Lower leg skin (tissue), 4 donors: Measurements from ENCODE around the gene TMX3. TPM values are rescaled to one million over a fixed set of nuclear protein-coding genes. Genes with fewer than 3 reads are reported as not detected.

Experiments used
- DNase-seq, 2 donors: peaks; one replicate each; pipeline ENCODE4 v3.0.0-alpha.2; 2019; ENCODE audit warnings: low spot score in 2 of 2
- H3K4me3 ChIP-seq: fragments of 200-600 bp; sonication (generic); 2 replicates; pipeline ENCODE4 v1.5.1; 2017; ENCODE audit warnings: mild to moderate bottlenecking, low read depth; ENCODE audit not compliant: poor library complexity, severe bottlenecking
- POLR2A ChIP-seq, 2 donors: fragments of 450-650 bp; IDR thresholded peaks; one replicate each; pipeline ENCODE4 v1.6.1; 2016 to 2017; ENCODE audit warnings: antibody characterized with exemption in 2 of 2, mild to moderate bottlenecking in 1 of 2, moderate library complexity in 1 of 2
- WGBS, 2 donors: methylation state at CpG; one replicate each; pipeline ENCODE4 v1.1.5; 2018; 5-methylcytosine and 5-hydroxymethylcytosine counted together
- intact Hi-C: fragments of 100-400 bp; cut with DNase I; formaldehyde crosslinking; loops from one replicate; pipeline ENCODE4 v1.15.0; 2023; ENCODE audit warnings: low total_unique reads
- total RNA-seq, 4 donors: library from RNA; depleted of rRNA; stranded (reverse); fragments of >200 nt; gene quantifications; one replicate each; pipeline ENCODE4 v1.1.0, GENCODE V29; 2016
- TF ChIP-seq, protein P1 (sequence below), 3 donors: fragments of 450-650 bp; IDR thresholded peaks; one replicate each; pipeline ENCODE4 v1.5.1; 2016; ENCODE audit warnings: antibody characterized with exemption in 3 of 3, mild to moderate bottlenecking in 3 of 3, moderate library complexity in 2 of 3

The TMX3 gene
- total RNA-seq, 4 donors from 2014 or later = 20.6 to 28.9 (median 23.4) TPM

DNA sequence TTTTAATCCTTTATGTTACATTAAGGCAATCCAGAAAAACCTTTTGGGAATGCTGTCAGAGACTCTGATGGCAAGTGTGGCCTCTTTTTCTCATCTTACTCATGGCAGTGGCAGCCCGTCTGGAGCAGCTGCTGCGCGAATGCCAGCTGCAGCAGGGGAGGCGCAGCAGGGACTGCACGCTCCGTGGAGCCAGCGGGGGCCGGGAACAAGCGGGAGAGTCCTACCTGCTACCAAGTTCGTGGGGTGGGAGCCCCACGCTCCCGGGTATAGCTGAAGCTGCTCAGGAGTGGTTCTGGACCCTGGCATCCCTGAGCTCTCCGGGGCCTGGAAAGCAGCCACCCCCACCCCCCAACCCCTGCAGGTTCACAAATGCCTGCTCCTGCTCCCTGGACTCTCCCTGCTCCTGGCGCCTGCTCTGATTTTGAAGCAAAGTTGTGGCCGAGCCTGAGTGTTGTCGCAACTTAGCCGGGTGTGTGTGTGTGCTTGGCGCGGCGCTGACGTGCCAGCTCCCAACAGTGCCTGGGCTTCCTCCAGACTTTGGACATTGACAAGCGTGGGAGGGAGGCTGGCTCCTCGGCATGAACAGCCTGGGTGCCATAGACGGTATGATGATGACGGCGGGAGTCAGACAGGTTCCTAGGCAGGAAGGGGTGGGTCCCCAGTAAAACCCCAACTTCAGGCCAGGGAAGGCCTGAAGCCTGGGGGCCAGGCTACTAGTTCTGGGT is 21.7 kb downstream of the TMX3 start:
- 95 to 98% methylated on average over 15 to 16 of the region's 26 CpGs for WGBS, 2 donors
- TF ChIP-seq, protein P1, sequence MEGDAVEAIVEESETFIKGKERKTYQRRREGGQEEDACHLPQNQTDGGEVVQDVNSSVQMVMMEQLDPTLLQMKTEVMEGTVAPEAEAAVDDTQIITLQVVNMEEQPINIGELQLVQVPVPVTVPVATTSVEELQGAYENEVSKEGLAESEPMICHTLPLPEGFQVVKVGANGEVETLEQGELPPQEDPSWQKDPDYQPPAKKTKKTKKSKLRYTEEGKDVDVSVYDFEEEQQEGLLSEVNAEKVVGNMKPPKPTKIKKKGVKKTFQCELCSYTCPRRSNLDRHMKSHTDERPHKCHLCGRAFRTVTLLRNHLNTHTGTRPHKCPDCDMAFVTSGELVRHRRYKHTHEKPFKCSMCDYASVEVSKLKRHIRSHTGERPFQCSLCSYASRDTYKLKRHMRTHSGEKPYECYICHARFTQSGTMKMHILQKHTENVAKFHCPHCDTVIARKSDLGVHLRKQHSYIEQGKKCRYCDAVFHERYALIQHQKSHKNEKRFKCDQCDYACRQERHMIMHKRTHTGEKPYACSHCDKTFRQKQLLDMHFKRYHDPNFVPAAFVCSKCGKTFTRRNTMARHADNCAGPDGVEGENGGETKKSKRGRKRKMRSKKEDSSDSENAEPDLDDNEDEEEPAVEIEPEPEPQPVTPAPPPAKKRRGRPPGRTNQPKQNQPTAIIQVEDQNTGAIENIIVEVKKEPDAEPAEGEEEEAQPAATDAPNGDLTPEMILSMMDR (IDR thresholded peaks at IDR 0.05) = no peak
- TF ChIP-seq POLR2A (IDR thresholded peaks at IDR 0.05) = no peak
- H3K4me3 ChIP-seq = no peak overlapping the region
- DNase-seq = no peak
- intact Hi-C loops = no loop called here

DNA sequence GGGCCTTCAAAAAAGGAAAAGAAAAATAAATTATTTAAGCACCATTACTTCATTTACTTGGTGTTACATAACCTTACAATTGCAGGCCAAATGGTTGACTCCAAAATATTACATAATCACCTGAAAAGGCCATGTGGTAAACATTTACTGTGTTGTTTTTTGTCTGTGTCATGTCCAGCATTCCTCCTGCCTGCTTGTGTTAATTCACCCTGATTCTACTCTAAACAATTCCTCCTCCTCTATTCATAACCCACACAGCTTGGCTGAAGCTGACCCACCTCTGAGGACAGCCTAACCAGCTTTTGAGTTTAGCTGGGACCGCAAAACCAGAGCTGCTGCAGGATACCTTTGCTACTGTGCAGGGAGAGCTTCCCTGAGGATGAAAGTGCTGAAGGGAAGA is 35.4 kb downstream of the TMX3 start:
- no peak for DNase-seq
- intact Hi-C loops = no loop called here
- WGBS, 2 donors = 71 to 74% methylated on average over 1 of the region's 1 CpG
- TF ChIP-seq, protein P1 (IDR thresholded peaks at IDR 0.05) = no peak
- no peak for TF ChIP-seq POLR2A (IDR thresholded peaks at IDR 0.05)
- no peak overlapping the region for H3K4me3 ChIP-seq

DNA sequence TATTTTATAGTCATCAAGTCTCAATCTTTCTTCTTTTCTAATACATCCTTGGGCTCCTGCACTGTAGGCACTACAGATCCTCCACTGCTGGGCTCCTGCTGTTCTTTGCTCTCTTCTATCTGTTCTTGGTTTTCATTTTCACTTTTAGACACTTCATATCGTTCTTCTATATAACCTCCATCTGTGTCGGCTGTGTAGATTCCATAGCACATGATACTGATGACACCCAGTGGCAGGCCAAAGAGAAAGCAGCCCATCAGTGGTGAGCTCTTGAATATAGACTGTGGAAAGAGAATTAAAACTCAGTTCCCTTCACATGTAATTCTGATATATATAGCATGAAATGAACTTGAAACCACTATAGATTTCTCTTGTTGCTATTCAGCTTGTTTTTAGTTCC is 38.0 kb downstream of the TMX3 start:
- intact Hi-C loops = no loop called here
- DNase-seq = no peak
- H3K4me3 ChIP-seq = no peak overlapping the region
- WGBS, 2 donors = 67 to 70% methylated on average over 2 of the region's 2 CpGs
- no peak for TF ChIP-seq POLR2A (IDR thresholded peaks at IDR 0.05)
- TF ChIP-seq, protein P1 (IDR thresholded peaks at IDR 0.05) = no peak

DNA sequence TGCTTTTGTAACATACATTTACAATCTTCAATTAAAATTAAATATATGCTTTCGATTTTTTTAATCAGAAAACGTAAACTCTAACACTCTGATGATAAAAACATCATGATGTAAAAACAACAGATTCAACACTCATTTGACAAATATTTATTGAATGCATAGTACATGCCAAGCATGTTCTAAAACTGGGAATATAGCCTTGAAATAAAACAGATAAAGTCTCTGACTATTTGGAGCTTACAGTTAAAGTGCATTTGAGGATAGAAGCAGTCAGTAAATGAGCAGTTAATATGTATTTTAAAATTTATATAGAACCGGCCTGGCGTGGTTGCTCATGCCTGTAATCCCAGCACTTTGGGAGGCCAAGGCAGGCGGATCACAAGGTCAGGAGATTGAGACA is 47.8 kb downstream of the TMX3 start:
- H3K4me3 ChIP-seq = no peak overlapping the region
- intact Hi-C loops = no loop called here
- 67 to 70% methylated on average over 5 of the region's 5 CpGs for WGBS, 2 donors
- no peak for DNase-seq
- TF ChIP-seq, protein P1 (IDR thresholded peaks at IDR 0.05) = no peak
- TF ChIP-seq POLR2A (IDR thresholded peaks at IDR 0.05) = no peak

DNA sequence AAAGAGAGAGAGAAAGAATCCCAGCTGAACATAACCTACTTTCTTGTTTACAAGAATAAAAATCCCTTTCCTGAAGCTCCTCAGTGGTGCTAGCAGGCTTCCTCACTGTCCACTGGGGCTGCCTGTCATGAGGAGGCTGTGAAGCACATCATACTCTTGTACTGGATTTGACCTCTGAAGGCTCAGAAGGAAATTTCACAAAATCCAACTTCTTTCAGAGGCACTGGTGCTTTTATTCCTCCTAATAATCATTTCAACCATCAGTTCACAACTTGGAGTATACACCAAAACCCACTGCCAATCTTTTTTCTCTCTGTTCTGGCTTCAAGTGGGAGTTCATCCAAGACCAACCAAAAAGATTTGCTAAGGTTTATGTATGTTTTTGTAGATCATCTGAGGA is 48.5 kb downstream of the TMX3 start:
- DNase-seq = no peak
- H3K4me3 ChIP-seq = no peak overlapping the region
- TF ChIP-seq POLR2A (IDR thresholded peaks at IDR 0.05) = no peak
- TF ChIP-seq, protein P1 (IDR thresholded peaks at IDR 0.05) = no peak
- intact Hi-C loops = no loop called here

DNA sequence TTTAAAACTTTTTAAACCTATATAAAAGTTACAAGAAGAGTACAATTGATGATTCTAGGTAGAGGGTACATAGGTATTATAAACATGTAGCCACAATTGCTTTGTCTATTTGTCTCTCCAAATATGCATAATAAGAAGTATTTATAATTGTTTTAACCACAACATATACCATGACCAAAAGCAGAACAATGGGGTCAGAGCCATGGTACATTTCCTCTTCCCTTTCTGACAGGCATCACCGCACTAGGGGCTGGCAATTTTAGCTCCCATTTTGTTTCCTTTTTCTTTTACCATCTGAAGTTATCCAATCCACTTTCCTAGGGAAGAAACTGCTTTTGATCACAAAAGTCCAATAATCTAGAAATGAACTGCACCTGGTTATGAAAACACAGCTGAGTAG is 49.3 kb downstream of the TMX3 start:
- intact Hi-C loops = no loop called here
- TF ChIP-seq, protein P1 (IDR thresholded peaks at IDR 0.05) = no peak
- TF ChIP-seq POLR2A (IDR thresholded peaks at IDR 0.05) = no peak
- no peak for DNase-seq

More for the DNA sequence above, 49.3 kb downstream of the TMX3 start:
- WGBS, 2 donors = 85 to 86% methylated on average over 1 of the region's 1 CpG
- no peak overlapping the region for H3K4me3 ChIP-seq
